OCI-LY3 (cell line): ENCODE data around the gene RORB.

ENCODE experiments used
- H2AFZ ChIP-seq: fragments of 200-600, 300-600 bp; shearing (Covaris generic); 2 replicates; pipeline ENCODE4 v1.6.0; 2014; ENCODE audit warnings: antibody characterized with exemption, low read depth, low read length
- H3K27ac ChIP-seq: fragments of 200-600, 300-600 bp; sonication (generic); 2 replicates; pipeline ENCODE4 v1.5.1; 2014; ENCODE audit warnings: mild to moderate bottlenecking, low read length, moderate library complexity, mixed read lengths
- H3K27me3 ChIP-seq: fragments of 200-600, 300-600 bp; sonication (generic); 2 replicates; pipeline ENCODE4 v1.6.1; 2014; ENCODE audit warnings: low read depth, low read length, mixed read lengths
- H3K36me3 ChIP-seq: fragments of 200-600, 300-600 bp; sonication (generic); replicated peaks from 2 replicates; pipeline ENCODE3; 2014; ENCODE audit warnings: low read depth, low read length, mixed read lengths
- H3K4me1 ChIP-seq: fragments of 300-600, 200-600 bp; sonication (generic); 2 replicates; pipeline ENCODE4 v1.6.1; 2014; ENCODE audit warnings: low read length, mixed read lengths
- H3K4me2 ChIP-seq: fragments of 200-600, 300-600 bp; sonication (generic); 2 replicates; pipeline ENCODE4 v1.6.1; 2014; ENCODE audit warnings: low read length, mixed read lengths
- H3K4me3 ChIP-seq: fragments of 300-600, 200-600 bp; sonication (generic); 2 replicates; pipeline ENCODE4 v1.5.1; 2014; ENCODE audit warnings: antibody characterized with exemption, mild to moderate bottlenecking, low read length, moderate library complexity
- H3K79me2 ChIP-seq: fragments of 300-600, 200-600 bp; shearing (Covaris generic); 2 replicates; pipeline ENCODE4 v1.6.1; 2014; ENCODE audit warnings: mild to moderate bottlenecking, low read length, mixed read lengths
- H3K9ac ChIP-seq: fragments of 300-600, 200-600 bp; shearing (Covaris generic); 2 replicates; pipeline ENCODE4 v1.6.0; 2014; ENCODE audit warnings: mild to moderate bottlenecking, low read length, moderate library complexity
- H3K9me3 ChIP-seq: fragments of 200-600, 300-600 bp; shearing (Covaris generic); 2 replicates; pipeline ENCODE4 v1.6.1; 2014; ENCODE audit warnings: low read length, mixed read lengths; ENCODE audit not compliant: insufficient read depth
- H4K20me1 ChIP-seq: fragments of 200-600, 300-600 bp; sonication (generic); 2 replicates; pipeline ENCODE4 v1.6.1; 2016; ENCODE audit warnings: low read length, mixed read lengths; ENCODE audit not compliant: insufficient read depth
- CTCF ChIP-seq: fragments of 200-600, 300-600 bp; sonication (generic); IDR thresholded peaks from 2 replicates; pipeline ENCODE4 v1.5.1; 2014; ENCODE audit warnings: antibody characterized with exemption, low read length, low read depth
- EZH2phosphoT487 ChIP-seq: fragments of 200-600 bp; shearing (Covaris generic); IDR thresholded peaks from 2 replicates; pipeline ENCODE4 v1.6.1; 2018; ENCODE audit warnings: antibody characterized with exemption, mixed run types, low read depth

Gene RORB

GRCh38 chr9:74512416-74512815 is 15.3 kb downstream of the RORB start:
- Histone ChIP-seq H3K27me3 (no peaks in the 10 kb centered on the region), H4K20me1 (no peaks in the 10 kb centered on the region), H3K9ac (no peak overlapping the region), H3K4me2 (no peak overlapping the region), H3K79me2 (no peaks in the 10 kb centered on the region), H3K4me1 (no peaks in the 10 kb centered on the region), H3K9me3 (no peaks in the 10 kb centered on the region), H3K36me3 (no peaks in the 10 kb centered on the region), H3K27ac (no peak overlapping the region), H2AFZ (no peak overlapping the region), H3K4me3 (no peak overlapping the region)
- TF ChIP-seq CTCF (no peak), EZH2phosphoT487 (no peak)

- H3K79me2 ChIP-seq: no peaks in the 10 kb centered on the region
Observed at GRCh38 chr9:74513221-74513620, 16.1 kb downstream of the RORB start.

GRCh38 chr9:74517188-74517587 is 20.1 kb downstream of the RORB start:
- Histone ChIP-seq H3K79me2 (no peaks in the 10 kb centered on the region), H3K4me3 (no peak overlapping the region), H3K27ac (no peak overlapping the region), H3K27me3 (no peaks in the 10 kb centered on the region), H3K4me1 (no peaks in the 10 kb centered on the region), H2AFZ (no peak overlapping the region), H3K36me3 (no peaks in the 10 kb centered on the region), H3K9ac (no peak overlapping the region), H3K4me2 (no peak overlapping the region), H3K9me3 (no peaks in the 10 kb centered on the region), H4K20me1 (no peaks in the 10 kb centered on the region)
- TF ChIP-seq CTCF: no peak
- TF ChIP-seq EZH2phosphoT487: no peak

More at GRCh38 chr9:74513221-74513620, 16.1 kb downstream of the RORB start:
- Histone ChIP-seq H3K4me2 (no peak overlapping the region), H3K9ac (no peak overlapping the region), H3K9me3 (no peaks in the 10 kb centered on the region), H4K20me1 (no peaks in the 10 kb centered on the region), H3K27me3 (no peaks in the 10 kb centered on the region), H3K4me3 (no peak overlapping the region), H3K36me3 (no peaks in the 10 kb centered on the region), H3K27ac (no peak overlapping the region), H2AFZ (no peak overlapping the region), H3K4me1 (no peaks in the 10 kb centered on the region)
- TF ChIP-seq CTCF (no peak), EZH2phosphoT487 (no peak)

GRCh38 chr9:74519419-74519818 is 22.3 kb downstream of the RORB start:
- Histone ChIP-seq H3K4me3 (no peak overlapping the region), H3K36me3 (no peaks in the 10 kb centered on the region), H3K4me1 (no peaks in the 10 kb centered on the region), H3K9me3 (no peaks in the 10 kb centered on the region), H3K79me2 (no peaks in the 10 kb centered on the region), H3K27me3 (no peaks in the 10 kb centered on the region), H2AFZ (no peak overlapping the region), H3K9ac (no peak overlapping the region), H4K20me1 (no peaks in the 10 kb centered on the region), H3K4me2 (no peak overlapping the region), H3K27ac (no peak overlapping the region)
- TF ChIP-seq CTCF (no peak), EZH2phosphoT487 (no peak)
